ENCODE measurements around the gene GUF1.

- TF ChIP-seq, protein P1, sequence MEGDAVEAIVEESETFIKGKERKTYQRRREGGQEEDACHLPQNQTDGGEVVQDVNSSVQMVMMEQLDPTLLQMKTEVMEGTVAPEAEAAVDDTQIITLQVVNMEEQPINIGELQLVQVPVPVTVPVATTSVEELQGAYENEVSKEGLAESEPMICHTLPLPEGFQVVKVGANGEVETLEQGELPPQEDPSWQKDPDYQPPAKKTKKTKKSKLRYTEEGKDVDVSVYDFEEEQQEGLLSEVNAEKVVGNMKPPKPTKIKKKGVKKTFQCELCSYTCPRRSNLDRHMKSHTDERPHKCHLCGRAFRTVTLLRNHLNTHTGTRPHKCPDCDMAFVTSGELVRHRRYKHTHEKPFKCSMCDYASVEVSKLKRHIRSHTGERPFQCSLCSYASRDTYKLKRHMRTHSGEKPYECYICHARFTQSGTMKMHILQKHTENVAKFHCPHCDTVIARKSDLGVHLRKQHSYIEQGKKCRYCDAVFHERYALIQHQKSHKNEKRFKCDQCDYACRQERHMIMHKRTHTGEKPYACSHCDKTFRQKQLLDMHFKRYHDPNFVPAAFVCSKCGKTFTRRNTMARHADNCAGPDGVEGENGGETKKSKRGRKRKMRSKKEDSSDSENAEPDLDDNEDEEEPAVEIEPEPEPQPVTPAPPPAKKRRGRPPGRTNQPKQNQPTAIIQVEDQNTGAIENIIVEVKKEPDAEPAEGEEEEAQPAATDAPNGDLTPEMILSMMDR (IDR thresholded peaks at IDR 0.05): no peak
- no peak for TF ChIP-seq POLR2AphosphoS5 (IDR thresholded peaks at IDR 0.05)
Measured at GRCh38 chr4:44663539-44664263, 14.5 kb upstream of the GUF1 start.

Measured in esophagus muscularis mucosa (tissue), 3 donors.